GM12878 (cell line): ENCODE data around the gene TEKT5. TPM values are rescaled to one million over a fixed set of nuclear protein-coding genes. Genes with fewer than 3 reads are reported as not detected.

Source experiments
- ATAC-seq: fragments of 200-7000 bp; cut with Tn5 transposase; 3 replicates; pipeline ENCODE4 v1.9.1; 2020; ENCODE audit warnings: mild to moderate bottlenecking, moderate library complexity
- BruUV-seq: library from RNA; stranded (reverse); fragments of 400-500 nt; replicated peaks from 2 replicates; lab custom pipeline; 2021; lab: Mats Ljungman, UMichigan
- CTCF ChIA-PET: fragments of 300-600 bp; sonication (Branson Sonifier 250); formaldehyde crosslinking; extraction: SDS; loops from one replicate; lab custom pipeline; 2021; ENCODE audit warnings: inconsistent platforms; lab: Yijun Ruan, JAX
- POLR2A ChIA-PET: fragments of 350-600 bp; formaldehyde crosslinking; extraction: SDS; loops from one replicate; lab custom pipeline; 2021; ENCODE audit warnings: inconsistent platforms; lab: Charles Lee
- RAD21 ChIA-PET: fragments of 300-600 bp; sonication (Branson Sonifier 250); formaldehyde crosslinking; loops from one replicate; lab custom pipeline; 2023; ENCODE audit warnings: antibody characterized with exemption; ENCODE audit not compliant: unreplicated experiment; lab: Charles Lee
- SMC1A ChIA-PET: fragments of 300-600 bp; sonication (Branson Sonifier 250); formaldehyde crosslinking; loops from one replicate; lab custom pipeline; 2023; ENCODE audit not compliant: unreplicated experiment, uncharacterized antibody; lab: Charles Lee
- DNase-seq: peaks from one replicate; pipeline ENCODE4 v3.0.0-alpha.2; 2011; ENCODE audit warnings: low read depth, low spot score
- FAIRE-seq: peaks from 3 replicates; lab custom pipeline; 2011; peaks lifted over from hg19 to GRCh38; lab: Jason Lieb, UNC
- H2AFZ ChIP-seq: 2 replicates; pipeline ENCODE4 v1.6.0; 2011; ENCODE audit warnings: low read depth, low read length, control low read depth; ENCODE audit not compliant: control insufficient read depth
- H3K27ac ChIP-seq: 2 replicates; pipeline ENCODE4 v1.5.1; 2011; ENCODE audit warnings: control low read depth; ENCODE audit not compliant: control insufficient read depth, insufficient read depth
- H3K27me3 ChIP-seq, 2 experiments: replicated peaks in 1 of 2; 2 replicates each; pipeline versions ENCODE4 v1.6.0 to v1.6.1; 2011; ENCODE audit warnings: low read length in 1 of 2; ENCODE audit not compliant: control insufficient read depth in 2 of 2, insufficient read depth in 2 of 2
- H3K36me3 ChIP-seq, 2 experiments: 2 replicates each; pipeline ENCODE4 v1.5.1; 2011; ENCODE audit warnings: low read length in 1 of 2; ENCODE audit not compliant: control insufficient read depth in 2 of 2, insufficient read depth in 2 of 2
- H3K4me1 ChIP-seq: 2 replicates; pipeline ENCODE4 v1.6.1; 2011; ENCODE audit warnings: mild to moderate bottlenecking, low read length, moderate library complexity, mixed read lengths; ENCODE audit not compliant: control insufficient read depth, insufficient read depth
- H3K4me2 ChIP-seq: 2 replicates; pipeline ENCODE4 v1.6.0; 2011; ENCODE audit warnings: control low read depth; ENCODE audit not compliant: control insufficient read depth, insufficient read depth
- H3K4me3 ChIP-seq: fragments of 200-600 bp; sonication (generic); 2 replicates; pipeline ENCODE4 v1.5.1; 2016
- H3K79me2 ChIP-seq: 2 replicates; pipeline ENCODE4 v1.6.0; 2011; ENCODE audit warnings: low read length; ENCODE audit not compliant: control insufficient read depth, insufficient read depth
- H3K9ac ChIP-seq: 2 replicates; pipeline ENCODE4 v1.8.0; 2011; ENCODE audit warnings: low read length, control low read depth, mixed read lengths; ENCODE audit not compliant: control insufficient read depth, insufficient read depth
- H3K9me3 ChIP-seq: replicated peaks from 3 replicates; pipeline ENCODE4 v1.5.1; 2011; ENCODE audit warnings: mild to moderate bottlenecking, low read length; ENCODE audit not compliant: control insufficient read depth, insufficient read depth
- H4K20me1 ChIP-seq: 2 replicates; pipeline ENCODE4 v1.6.0; 2011; ENCODE audit not compliant: control insufficient read depth, insufficient read depth
- BACH1 ChIP-seq: fragments of 450-650 bp; IDR thresholded peaks from 2 replicates; pipeline ENCODE4 v1.6.1; 2017; ENCODE audit warnings: mild to moderate bottlenecking, borderline replicate concordance
- EED ChIP-seq: sonication (generic); IDR thresholded peaks from 2 replicates; pipeline ENCODE4 v1.6.1; 2016; ENCODE audit warnings: antibody characterized with exemption, low read depth
- RELA ChIP-seq: fragments of 450-650 bp; IDR thresholded peaks from 2 replicates; pipeline ENCODE4 v1.8.0; 2014; ENCODE audit warnings: borderline replicate concordance; ENCODE audit not compliant: partially characterized antibody
- WGBS: methylation state at CpG from one replicate; pipeline ENCODE4 v1.1.6; 2016; ENCODE audit warnings: low lambda C conversion rate; ENCODE audit not compliant: insufficient replicate concordance, insufficient coverage; ENCODE audit errors: missing lambda C conversion rate; 5-methylcytosine and 5-hydroxymethylcytosine counted together
- in situ Hi-C: fragments of 300-500 bp; cut with MboI; formaldehyde crosslinking; loops from 9 replicates; pipeline ENCODE4 v1.14.3; 2018; ENCODE audit warnings: mixed read lengths
- intact Hi-C: fragments of 100-400 bp; cut with micrococcal nuclease; formaldehyde crosslinking; loops from one replicate; pipeline ENCODE4 v1.14.2; 2022; ENCODE audit not compliant: unreplicated experiment
- polyA plus RNA-seq, 11 experiments: library from polyadenylated mRNA; depleted of rRNA in 4 of 11; unstranded in 6 of 11; stranded (reverse) in 5 of 11; fragments of >200 nt; fragmentation: Nextera tagmentation in 4 of 11; fragmentation: Illumina TruSeq in 1 of 11; extraction: Ambion mirVana in 4 of 11; extraction: Trizol in 1 of 11; gene quantifications; 1 replicate in 1 of 11; 2 replicates in 10 of 11; pipeline versions ENCODE4 v1.2.1 to v1.2.3, GENCODE V29; 2011 to 2016; ENCODE audit warnings: inconsistent platforms in 2 of 11, missing spikeins in 2 of 11, low read depth in 1 of 11
- total RNA-seq, 4 experiments: library from RNA; depleted of rRNA in 3 of 4; stranded (reverse); fragments of >200 nt in 3 of 4; fragmentation: Illumina TruSeq in 1 of 4; extraction: Trizol in 1 of 4; gene quantifications; 2 replicates each; pipeline versions ENCODE4 v1.2.1 to v1.2.3, GENCODE V29; 2013 to 2021
- TF ChIP-seq, protein P1 (sequence below): fragments of 450-650 bp; formaldehyde crosslinking; IDR thresholded peaks from 2 replicates; pipeline ENCODE4 v1.4.0; 2020; ENCODE audit warnings: mild to moderate bottlenecking, moderate library complexity

The TEKT5 gene
- total and polyA plus RNA-seq, 10 of the 15 experiments (the other 5 are each of a cell fraction or from before 2014, with no cell fraction given) = 0.19 to 2.2 (median 0.68) TPM; not detected in 1

DNA sequence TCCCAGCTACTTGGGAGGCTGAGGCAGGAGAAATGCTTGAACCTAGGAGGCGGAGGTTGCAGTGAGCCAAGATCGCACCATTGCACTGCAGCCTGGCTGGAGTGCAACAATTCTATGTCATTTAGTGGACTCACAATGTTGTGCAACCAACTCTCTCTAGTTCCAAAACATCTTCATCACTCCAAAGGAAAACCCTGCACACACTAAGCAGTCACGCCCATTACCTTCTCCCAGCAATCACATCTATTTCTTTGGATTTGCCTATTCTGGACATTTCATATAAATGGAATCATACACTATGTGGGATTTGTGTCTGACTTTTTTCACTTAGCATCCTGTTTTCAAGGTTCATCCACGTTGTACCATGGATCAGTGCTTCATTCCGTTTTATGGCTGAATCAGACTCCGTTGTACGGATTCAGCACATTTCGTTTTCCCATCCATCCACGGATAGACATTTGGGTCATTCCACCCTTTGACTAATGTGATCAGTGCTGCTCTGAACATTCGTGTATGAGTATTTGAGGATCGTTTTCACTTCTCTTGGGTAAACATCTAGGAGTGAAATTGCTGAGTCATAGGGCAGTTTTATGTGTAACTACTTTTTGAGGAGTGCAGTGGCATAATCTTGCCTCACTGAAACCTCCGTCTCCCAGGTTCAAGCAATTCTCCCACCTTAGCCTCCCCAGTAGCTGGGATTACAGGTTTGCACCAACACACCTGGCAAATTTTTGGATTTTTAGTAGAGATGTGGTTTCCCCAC lies 69.0 kb downstream of the TEKT5 start:
- no peaks in the 10 kb centered on the region for H3K36me3 ChIP-seq
- peak; percentile 37; the same call in 1 of the 2 replicates for TF ChIP-seq EED
- TF ChIP-seq RELA = no peak
- peak; percentile 98 for TF ChIP-seq BACH1
- TF ChIP-seq, all 136 proteins: peak for 2
- POLR2A ChIA-PET = interaction anchor here (0.7 kb wide), 1 partner anchor 59 kb away, joined by 6 read pairs; no protein-coding TSS in a partner anchor
- Histone ChIP-seq H3K79me2 (no peaks in the 10 kb centered on the region), H3K4me1 (peaks cover 6% of the 10 kb centered on the region), H3K4me2 (0 out of 2 replicates have a peak overlapping the region, but pooled peaks have one; percentile 25), H4K20me1 (no peaks in the 10 kb centered on the region), H2AFZ (no peak overlapping the region; the same call in 1 of the 2 replicates), H3K9ac (no peak overlapping the region), H3K27ac (no peak overlapping the region), H3K4me3 (no peak overlapping the region), H3K9me3 (no peaks in the 10 kb centered on the region), H3K27me3 (no peaks in the 10 kb centered on the region)
- DNase-seq (no peak), ATAC-seq (peak; percentile 52; the same call in 1 of the 3 replicates), FAIRE-seq (no peak)
- WGBS = 67% methylated on average over 12 of the region's 12 CpGs
- RAD21 ChIA-PET = no interaction called here
- intact Hi-C loops (no loop called here), in situ Hi-C loops (no loop called here)
- SMC1A ChIA-PET = no interaction called here
- BruUV-seq = no TSS peak
- CTCF ChIA-PET = interaction anchor here (1.4 kb wide), 1 partner anchor 103 kb away, joined by 6 read pairs; no protein-coding TSS in a partner anchor

DNA sequence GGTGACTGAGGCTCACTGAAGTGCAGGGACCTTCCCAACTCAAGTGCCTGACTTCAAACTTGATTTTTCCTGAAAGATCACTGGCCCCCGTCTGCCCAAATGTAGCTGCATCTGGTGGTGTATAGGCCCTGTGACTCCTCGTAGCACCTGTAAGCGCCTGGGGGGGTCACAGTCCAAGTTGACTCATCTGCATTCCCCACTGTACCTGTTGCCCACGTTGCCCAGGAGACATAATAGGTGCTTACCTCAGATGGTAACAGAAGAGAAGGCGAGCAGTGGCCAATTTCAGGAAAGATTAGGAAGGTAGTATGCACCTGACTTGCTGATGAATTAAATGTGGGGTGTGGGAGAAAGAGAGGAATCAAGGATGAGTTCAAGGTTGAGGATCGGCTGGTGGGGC lies 70.2 kb downstream of the TEKT5 start:
- DNase-seq (no peak), ATAC-seq (no peak), FAIRE-seq (no peak)
- ChIA-PET POLR2A (interaction anchor here (0.6 kb wide), 1 partner anchor 95 kb away, joined by 3 read pairs; no protein-coding TSS in a partner anchor), CTCF (interaction anchor here (1.4 kb wide), 1 partner anchor 102 kb away, joined by 6 read pairs; no protein-coding TSS in a partner anchor), RAD21 (no interaction called here), SMC1A (no interaction called here)
- no peaks in the 10 kb centered on the region for H3K79me2 ChIP-seq
- H3K9ac ChIP-seq = no peak overlapping the region
- TF ChIP-seq, protein P1, sequence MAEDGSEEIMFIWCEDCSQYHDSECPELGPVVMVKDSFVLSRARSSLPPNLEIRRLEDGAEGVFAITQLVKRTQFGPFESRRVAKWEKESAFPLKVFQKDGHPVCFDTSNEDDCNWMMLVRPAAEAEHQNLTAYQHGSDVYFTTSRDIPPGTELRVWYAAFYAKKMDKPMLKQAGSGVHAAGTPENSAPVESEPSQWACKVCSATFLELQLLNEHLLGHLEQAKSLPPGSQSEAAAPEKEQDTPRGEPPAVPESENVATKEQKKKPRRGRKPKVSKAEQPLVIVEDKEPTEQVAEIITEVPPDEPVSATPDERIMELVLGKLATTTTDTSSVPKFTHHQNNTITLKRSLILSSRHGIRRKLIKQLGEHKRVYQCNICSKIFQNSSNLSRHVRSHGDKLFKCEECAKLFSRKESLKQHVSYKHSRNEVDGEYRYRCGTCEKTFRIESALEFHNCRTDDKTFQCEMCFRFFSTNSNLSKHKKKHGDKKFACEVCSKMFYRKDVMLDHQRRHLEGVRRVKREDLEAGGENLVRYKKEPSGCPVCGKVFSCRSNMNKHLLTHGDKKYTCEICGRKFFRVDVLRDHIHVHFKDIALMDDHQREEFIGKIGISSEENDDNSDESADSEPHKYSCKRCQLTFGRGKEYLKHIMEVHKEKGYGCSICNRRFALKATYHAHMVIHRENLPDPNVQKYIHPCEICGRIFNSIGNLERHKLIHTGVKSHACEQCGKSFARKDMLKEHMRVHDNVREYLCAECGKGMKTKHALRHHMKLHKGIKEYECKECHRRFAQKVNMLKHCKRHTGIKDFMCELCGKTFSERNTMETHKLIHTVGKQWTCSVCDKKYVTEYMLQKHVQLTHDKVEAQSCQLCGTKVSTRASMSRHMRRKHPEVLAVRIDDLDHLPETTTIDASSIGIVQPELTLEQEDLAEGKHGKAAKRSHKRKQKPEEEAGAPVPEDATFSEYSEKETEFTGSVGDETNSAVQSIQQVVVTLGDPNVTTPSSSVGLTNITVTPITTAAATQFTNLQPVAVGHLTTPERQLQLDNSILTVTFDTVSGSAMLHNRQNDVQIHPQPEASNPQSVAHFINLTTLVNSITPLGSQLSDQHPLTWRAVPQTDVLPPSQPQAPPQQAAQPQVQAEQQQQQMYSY (CRISPR knock-in tag) = no peak
- H4K20me1 ChIP-seq = no peaks in the 10 kb centered on the region
- in situ Hi-C loops (no loop called here), intact Hi-C loops (no loop called here)
- no peak overlapping the region for H2AFZ ChIP-seq
- no peaks in the 10 kb centered on the region for H3K36me3 ChIP-seq
- H3K27ac ChIP-seq = no peak overlapping the region
- no peak overlapping the region for H3K4me3 ChIP-seq
- peaks cover 6% of the 10 kb centered on the region for H3K4me1 ChIP-seq
- BruUV-seq = no TSS peak
- H3K9me3 ChIP-seq = no peaks in the 10 kb centered on the region
- 40% methylated on average over 6 of the region's 6 CpGs for WGBS
- no peaks in the 10 kb centered on the region for H3K27me3 ChIP-seq
- H3K4me2 ChIP-seq = no peak overlapping the region
